DOHH2 (cell line): ENCODE results near the gene LIPC.

Experiments used
- H3F3A ChIP-seq: fragments of 200-600 bp; sonication (generic), shearing (Covaris generic); 2 replicates; pipeline ENCODE4 v1.6.0; 2016; ENCODE audit warnings: antibody characterized with exemption, mild to moderate bottlenecking; ENCODE audit not compliant: control insufficient read depth, insufficient read depth
- H3K27ac ChIP-seq: fragments of 200-600 bp; sonication (generic); 2 replicates; pipeline ENCODE4 v1.5.1; 2014; ENCODE audit warnings: low read depth, mild to moderate bottlenecking, low read length, moderate library complexity
- H3K27me3 ChIP-seq: fragments of 200-600 bp; sonication (generic); 2 replicates; pipeline ENCODE4 v1.6.1; 2014; ENCODE audit warnings: mild to moderate bottlenecking, low read length, mixed read lengths; ENCODE audit not compliant: control insufficient read depth
- H3K36me3 ChIP-seq: fragments of 200-600 bp; sonication (generic); 2 replicates; pipeline ENCODE4 v1.6.1; 2014; ENCODE audit warnings: mild to moderate bottlenecking, low read length, moderate library complexity, mixed read lengths; ENCODE audit not compliant: control insufficient read depth
- H3K4me1 ChIP-seq: fragments of 200-600 bp; sonication (generic); 2 replicates; pipeline ENCODE4 v1.6.1; 2014; ENCODE audit warnings: mild to moderate bottlenecking, low read length, mixed read lengths; ENCODE audit not compliant: control insufficient read depth
- H3K4me2 ChIP-seq: fragments of 200-600 bp; sonication (generic); 2 replicates; pipeline ENCODE4 v1.6.0; 2014; ENCODE audit warnings: mild to moderate bottlenecking, low read length, moderate library complexity
- H3K4me3 ChIP-seq: fragments of 200-600 bp; sonication (generic); 2 replicates; pipeline ENCODE4 v1.5.1; 2014; ENCODE audit warnings: mild to moderate bottlenecking, low read length, mixed read lengths
- H3K79me2 ChIP-seq: fragments of 200-600 bp; sonication (generic); 2 replicates; pipeline ENCODE4 v1.6.1; 2014; ENCODE audit warnings: mild to moderate bottlenecking, low read length, mixed read lengths; ENCODE audit not compliant: control insufficient read depth
- H3K9me2 ChIP-seq: fragments of 200-600 bp; sonication (generic); replicated peaks from 2 replicates; pipeline ENCODE4 v1.6.1; 2014; ENCODE audit warnings: mild to moderate bottlenecking, low read length, mixed read lengths; ENCODE audit not compliant: control insufficient read depth
- H3K9me3 ChIP-seq: fragments of 200-600 bp; sonication (generic); 2 replicates; pipeline ENCODE4 v1.6.1; 2014; ENCODE audit warnings: antibody characterized with exemption, low read length, mixed read lengths; ENCODE audit not compliant: control insufficient read depth, insufficient read depth
- H4K20me1 ChIP-seq: fragments of 200-600 bp; sonication (generic); 2 replicates; pipeline ENCODE4 v1.6.0; 2014; ENCODE audit warnings: low read depth, mild to moderate bottlenecking, antibody characterized with exemption, low read length, moderate library complexity; ENCODE audit not compliant: control insufficient read depth, insufficient read depth
- CTCF ChIP-seq: fragments of 200-600 bp; sonication (generic); IDR thresholded peaks from one replicate; pipeline ENCODE4 v1.5.1; 2014; ENCODE audit warnings: antibody characterized with exemption, mild to moderate bottlenecking, low read depth, low read length; ENCODE audit not compliant: poor library complexity, severe bottlenecking
- EZH2phosphoT487 ChIP-seq: fragments of 200-600 bp; sonication (generic); IDR thresholded peaks from 2 replicates; pipeline ENCODE4 v1.6.1; 2017; ENCODE audit warnings: borderline replicate concordance, mild to moderate bottlenecking, antibody characterized with exemption, low read length, moderate library complexity, mixed read lengths

Gene LIPC

GRCh38 chr15:58472821-58473581 lies 41.2 kb downstream of the LIPC start:
- Histone ChIP-seq H3K9me3 (no peaks in the 10 kb centered on the region), H3K4me1 (no peaks in the 10 kb centered on the region), H3K27ac (no peak overlapping the region), H3K36me3 (no peaks in the 10 kb centered on the region), H3K79me2 (no peaks in the 10 kb centered on the region), H3K27me3 (no peaks in the 10 kb centered on the region), H3K4me2 (no peak overlapping the region), H3K9me2 (no peaks in the 10 kb centered on the region), H3F3A (no peaks in the 10 kb centered on the region), H4K20me1 (no peaks in the 10 kb centered on the region), H3K4me3 (no peak overlapping the region)
- TF ChIP-seq EZH2phosphoT487 (no peak), CTCF (no peak)

- Histone ChIP-seq H3K4me3 (no peak overlapping the region), H3F3A (no peaks in the 10 kb centered on the region), H3K4me1 (no peaks in the 10 kb centered on the region), H3K79me2 (no peaks in the 10 kb centered on the region), H3K9me3 (no peaks in the 10 kb centered on the region), H4K20me1 (no peaks in the 10 kb centered on the region), H3K4me2 (no peak overlapping the region), H3K27me3 (no peaks in the 10 kb centered on the region), H3K9me2 (no peaks in the 10 kb centered on the region), H3K27ac (no peak overlapping the region), H3K36me3 (no peaks in the 10 kb centered on the region)
- no peak for TF ChIP-seq EZH2phosphoT487
- no peak for TF ChIP-seq CTCF
Observed at GRCh38 chr15:58473724-58474123, 41.9 kb downstream of the LIPC start.

- H3K4me1 ChIP-seq = no peaks in the 10 kb centered on the region
- H3K27ac ChIP-seq = no peak overlapping the region
Observed at GRCh38 chr15:58474741-58475323, 43.0 kb downstream of the LIPC start.

More at GRCh38 chr15:58474741-58475323, 43.0 kb downstream of the LIPC start:
- Histone ChIP-seq H3F3A (no peaks in the 10 kb centered on the region), H3K4me3 (no peak overlapping the region), H3K9me3 (no peaks in the 10 kb centered on the region), H3K9me2 (no peaks in the 10 kb centered on the region), H4K20me1 (no peaks in the 10 kb centered on the region), H3K79me2 (no peaks in the 10 kb centered on the region), H3K27me3 (no peaks in the 10 kb centered on the region), H3K4me2 (no peak overlapping the region), H3K36me3 (no peaks in the 10 kb centered on the region)
- TF ChIP-seq EZH2phosphoT487 (no peak), CTCF (no peak)
